HG03432 (cell line): Measurements from ENCODE around the gene PRKG1.

ENCODE experiments used
- ATAC-seq: cut with Tn5 transposase; IDR thresholded peaks from one replicate; pipeline ENCODE4 v1.9.1; 2021; ENCODE audit warnings: mild to moderate bottlenecking, moderate library complexity; ENCODE audit not compliant: unreplicated experiment

Gene PRKG1

GRCh38 chr10:52265131-52265926 lies 1191.0 kb downstream of the PRKG1 start:
- no peak for ATAC-seq

- ATAC-seq: no peak
Measured at GRCh38 chr10:52266858-52267257, 1192.6 kb downstream of the PRKG1 start.

- ATAC-seq: no peak
Measured at GRCh38 chr10:52268790-52269189, 1194.5 kb downstream of the PRKG1 start.

- no peak for ATAC-seq
Measured at GRCh38 chr10:52269233-52269632, 1194.9 kb downstream of the PRKG1 start.

- ATAC-seq: no peak
Measured at GRCh38 chr10:52276163-52276562, 1201.9 kb downstream of the PRKG1 start.

- no peak for ATAC-seq
Measured at GRCh38 chr10:52276986-52277385, 1202.7 kb downstream of the PRKG1 start.

- no peak for ATAC-seq
Measured at GRCh38 chr10:52279546-52279945, 1205.3 kb downstream of the PRKG1 start.

GRCh38 chr10:52280051-52280450 lies 1205.8 kb downstream of the PRKG1 start:
- ATAC-seq: no peak

GRCh38 chr10:52283174-52283573 lies 1208.9 kb downstream of the PRKG1 start:
- ATAC-seq: no peak

GRCh38 chr10:52284416-52285013 lies 1210.2 kb downstream of the PRKG1 start:
- ATAC-seq: peak; percentile 84

GRCh38 chr10:52287866-52288265 lies 1213.6 kb downstream of the PRKG1 start:
- ATAC-seq: no peak

- peak; percentile 43 for ATAC-seq
Measured at GRCh38 chr10:52297747-52298146, 1223.5 kb downstream of the PRKG1 start.

GRCh38 chr10:52300599-52301277 lies 1226.5 kb downstream of the PRKG1 start:
- ATAC-seq: no peak

- peak; percentile 91 for ATAC-seq
Measured at GRCh38 chr10:52308251-52309031, 1234.2 kb downstream of the PRKG1 start.

GRCh38 chr10:52312942-52313255 lies 1238.6 kb downstream of the PRKG1 start:
- ATAC-seq: no peak

GRCh38 chr10:52313256-52313932 lies 1239.1 kb downstream of the PRKG1 start:
- ATAC-seq: peak; percentile 9

GRCh38 chr10:52313933-52314821 lies 1239.9 kb downstream of the PRKG1 start, which contains the start of gene DKK1:
DKK1 (plus strand) TSS chr10:52314281; CDS start chr10:52314435, 154 bp downstream.
- peak; percentile 71 for ATAC-seq

- no peak for ATAC-seq
Measured at GRCh38 chr10:52314822-52315552, 1240.7 kb downstream of the PRKG1 start.

GRCh38 chr10:52316001-52316400 lies 1241.7 kb downstream of the PRKG1 start:
- no peak for ATAC-seq
